HG03039 (cell line): ENCODE measurements around the gene EMID1.

Experiments
- ATAC-seq: cut with Tn5 transposase; IDR thresholded peaks from one replicate; pipeline ENCODE4 v1.9.1; 2021; ENCODE audit warnings: mild to moderate bottlenecking, moderate library complexity; ENCODE audit not compliant: unreplicated experiment

EMID1 gene

DNA sequence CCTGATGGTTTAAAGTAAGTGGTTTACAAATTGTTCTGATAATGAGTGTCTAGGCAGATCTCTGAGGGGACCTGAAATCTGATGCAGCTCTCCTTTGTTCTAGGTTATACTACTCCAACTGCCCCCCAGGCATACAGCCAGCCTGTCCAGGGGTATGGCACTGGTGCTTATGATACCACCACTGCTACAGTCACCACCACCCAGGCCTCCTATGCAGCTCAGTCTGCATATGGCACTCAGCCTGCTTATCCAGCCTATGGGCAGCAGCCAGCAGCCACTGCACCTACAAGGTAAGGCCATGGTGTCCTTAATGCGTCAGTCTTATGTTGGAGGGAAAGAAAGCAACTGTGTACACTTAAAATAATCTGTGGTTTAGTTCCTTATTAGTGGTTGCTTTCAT lies 72.2 kb downstream of the EMID1 start:
- ATAC-seq = no peak

DNA sequence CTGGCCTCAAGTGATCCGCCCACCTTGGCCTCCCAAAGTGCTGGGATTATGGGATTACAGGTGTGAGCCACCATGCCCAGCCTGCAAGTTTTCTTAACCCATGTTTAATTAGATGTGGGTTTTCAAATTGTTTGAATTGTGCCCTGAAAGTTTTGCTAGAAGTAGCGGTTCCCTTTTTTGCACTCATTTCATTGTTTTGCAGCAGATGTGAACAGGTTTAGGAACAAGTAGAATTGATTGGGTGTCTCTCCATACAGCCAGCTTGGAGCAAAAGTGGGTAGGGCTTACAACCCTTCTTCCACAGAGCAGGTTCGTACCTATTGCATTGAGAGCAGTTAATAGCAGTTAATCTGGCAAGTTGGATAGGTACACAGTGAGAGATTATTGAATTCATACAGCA lies 78.5 kb downstream of the EMID1 start:
- no peak for ATAC-seq

GRCh38 chr22:29288837-29289236 lies 83.1 kb downstream of the EMID1 start:
- ATAC-seq = no peak

- ATAC-seq = no peak
Measured at GRCh38 chr22:29290061-29290460, 84.4 kb downstream of the EMID1 start.

DNA sequence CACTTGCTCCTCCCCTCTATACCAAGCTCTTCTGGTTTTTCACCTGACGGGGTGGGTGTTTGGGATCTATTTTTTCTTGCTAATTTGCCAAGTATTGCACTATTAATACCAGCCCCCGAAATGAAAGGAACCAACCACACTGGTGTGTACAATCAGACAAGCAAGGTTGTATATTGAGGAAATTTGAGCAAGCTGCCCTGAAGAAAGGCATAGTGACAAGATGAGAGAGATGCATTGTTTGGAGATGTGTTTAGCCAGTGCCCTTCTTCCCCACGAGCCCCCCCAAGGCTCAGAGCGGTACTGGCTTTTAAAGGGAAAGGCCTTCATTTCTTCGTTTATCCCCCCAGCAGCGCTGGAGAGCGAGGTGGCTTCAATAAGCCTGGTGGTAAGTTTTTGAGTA lies 85.5 kb downstream of the EMID1 start:
- ATAC-seq = no peak

DNA sequence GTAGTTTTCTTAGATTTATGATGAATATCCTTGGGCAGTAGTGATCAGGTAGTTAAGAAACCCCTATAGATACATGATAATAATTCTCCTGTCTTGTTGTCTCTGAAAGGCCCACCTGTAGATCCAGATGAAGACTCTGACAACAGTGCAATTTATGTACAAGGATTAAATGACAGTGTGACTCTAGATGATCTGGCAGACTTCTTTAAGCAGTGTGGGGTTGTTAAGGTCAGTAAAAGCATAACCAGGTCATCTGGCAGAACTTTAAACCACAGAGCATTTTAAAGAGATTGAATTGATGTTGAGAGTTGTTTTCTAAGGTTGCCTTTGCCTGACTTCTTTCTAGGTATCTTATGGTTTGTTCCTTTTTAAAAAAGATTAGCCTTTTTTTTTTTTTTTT lies 86.7 kb downstream of the EMID1 start:
- no peak for ATAC-seq

- ATAC-seq = no peak
Measured at GRCh38 chr22:29298641-29299040, 92.9 kb downstream of the EMID1 start.

DNA sequence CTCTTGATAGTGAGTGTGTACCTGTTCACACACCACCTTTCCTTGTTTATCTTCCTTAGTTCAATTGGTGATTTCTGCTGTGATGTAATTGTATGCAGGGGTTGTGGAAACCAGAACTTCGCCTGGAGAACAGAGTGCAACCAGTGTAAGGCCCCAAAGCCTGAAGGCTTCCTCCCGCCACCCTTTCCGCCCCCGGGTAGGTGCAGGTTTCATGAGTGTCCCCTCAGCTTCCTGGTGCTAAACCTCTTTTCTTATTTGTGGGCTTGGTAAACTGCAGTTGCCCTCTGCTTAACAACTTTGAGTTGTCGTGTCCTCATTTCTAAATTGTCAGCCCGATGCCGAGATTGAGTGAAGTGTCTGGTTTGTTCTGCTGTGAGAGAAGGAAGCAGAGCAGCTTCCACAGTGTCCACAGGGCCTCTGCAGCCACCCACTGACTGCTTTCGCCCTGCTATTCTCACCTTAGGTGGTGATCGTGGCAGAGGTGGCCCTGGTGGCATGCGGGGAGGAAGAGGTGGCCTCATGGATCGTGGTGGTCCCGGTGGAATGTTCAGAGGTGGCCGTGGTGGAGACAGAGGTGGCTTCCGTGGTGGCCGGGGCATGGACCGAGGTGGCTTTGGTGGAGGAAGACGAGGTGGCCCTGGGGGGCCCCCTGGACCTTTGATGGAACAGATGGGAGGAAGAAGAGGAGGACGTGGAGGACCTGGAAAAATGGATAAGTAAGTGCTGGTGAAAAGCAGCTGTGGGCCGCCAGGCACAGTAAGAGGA lies 93.6 kb downstream of the EMID1 start:
- no peak for ATAC-seq

- no peak for ATAC-seq
Measured at GRCh38 chr22:29300467-29300806, 94.7 kb downstream of the EMID1 start.

GRCh38 chr22:29300807-29301601 lies 95.3 kb downstream of the EMID1 start:
- no peak for ATAC-seq

GRCh38 chr22:29301716-29302401 lies 96.2 kb downstream of the EMID1 start:
- ATAC-seq = no peak

- no peak for ATAC-seq
Measured at GRCh38 chr22:29302402-29302680, 96.6 kb downstream of the EMID1 start.

DNA sequence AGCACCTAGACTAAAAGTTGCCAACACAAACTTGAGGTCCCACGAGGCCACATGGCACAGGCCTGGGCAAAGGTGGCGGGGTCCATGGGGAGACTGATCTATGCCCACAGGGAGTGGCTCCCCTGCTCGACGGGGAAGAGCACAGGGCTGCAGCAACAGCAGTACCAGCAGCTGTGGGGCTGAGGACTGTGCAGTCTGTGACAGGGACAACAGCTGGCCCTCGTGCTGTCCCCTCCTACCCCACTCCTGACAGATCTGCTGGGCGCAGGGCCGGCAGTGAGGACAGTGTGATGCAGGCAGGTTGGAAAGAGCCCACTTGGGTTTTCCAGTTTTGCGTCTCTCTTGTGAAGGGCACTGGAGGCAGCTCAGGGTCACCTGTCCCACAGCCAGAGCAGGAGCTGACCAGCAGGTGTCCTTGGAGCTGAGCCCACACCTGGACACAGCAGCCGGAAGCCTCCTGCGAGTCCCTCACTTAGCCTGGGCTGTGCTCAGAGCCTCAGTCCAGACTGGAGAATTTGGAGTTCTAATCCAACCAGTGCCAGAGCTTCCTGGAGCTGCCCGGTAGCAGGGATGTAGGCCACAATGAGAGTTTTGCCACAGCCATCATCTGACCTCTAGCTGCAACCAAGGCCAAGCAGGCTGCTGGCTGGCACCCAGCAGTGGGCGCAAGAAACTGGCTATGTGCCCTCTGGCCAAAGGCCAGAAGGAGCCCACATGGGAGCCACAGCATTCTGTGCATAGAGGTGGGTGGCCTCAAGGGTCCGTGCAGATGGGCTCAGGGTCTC lies 97.2 kb downstream of the EMID1 start:
- no peak for ATAC-seq

- no peak for ATAC-seq
Measured at GRCh38 chr22:29305836-29306174, 100.1 kb downstream of the EMID1 start.

GRCh38 chr22:29306175-29306834 lies 100.6 kb downstream of the EMID1 start, which contains the start of gene GAS2L1:
Gene GAS2L1 (plus strand): TSS chr22:29306650. CDS start chr22:29308106, 1,456 bp downstream.
- no peak for ATAC-seq

GRCh38 chr22:29306835-29307595 lies 101.3 kb downstream of the EMID1 start:
- no peak for ATAC-seq

DNA sequence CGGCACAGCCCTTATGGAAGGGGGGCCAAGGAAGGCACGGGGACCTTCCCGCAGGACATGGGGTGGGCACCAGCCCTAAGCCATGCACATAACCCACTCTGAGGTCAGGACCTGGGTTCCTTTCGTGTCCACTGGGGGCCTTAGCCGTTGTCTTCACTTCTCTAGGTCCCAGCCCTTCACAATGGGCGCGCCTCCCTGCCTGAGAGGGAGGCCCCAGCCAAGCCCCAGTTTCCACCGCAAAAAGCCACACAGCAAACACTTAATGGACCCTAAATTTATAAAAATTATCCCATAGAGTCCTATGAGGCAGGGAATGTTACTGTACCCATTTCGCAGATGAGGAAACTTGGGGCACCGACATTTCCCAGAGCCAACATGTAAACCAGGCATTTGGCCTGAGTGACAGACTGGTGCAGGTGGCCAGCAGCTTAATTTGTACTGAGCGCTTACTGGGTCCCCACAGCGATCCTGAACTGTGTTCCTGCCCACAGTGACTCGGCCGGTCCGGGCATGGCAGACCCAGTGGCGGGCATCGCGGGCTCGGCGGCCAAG lies 102.0 kb downstream of the EMID1 start:
- ATAC-seq = no peak

DNA sequence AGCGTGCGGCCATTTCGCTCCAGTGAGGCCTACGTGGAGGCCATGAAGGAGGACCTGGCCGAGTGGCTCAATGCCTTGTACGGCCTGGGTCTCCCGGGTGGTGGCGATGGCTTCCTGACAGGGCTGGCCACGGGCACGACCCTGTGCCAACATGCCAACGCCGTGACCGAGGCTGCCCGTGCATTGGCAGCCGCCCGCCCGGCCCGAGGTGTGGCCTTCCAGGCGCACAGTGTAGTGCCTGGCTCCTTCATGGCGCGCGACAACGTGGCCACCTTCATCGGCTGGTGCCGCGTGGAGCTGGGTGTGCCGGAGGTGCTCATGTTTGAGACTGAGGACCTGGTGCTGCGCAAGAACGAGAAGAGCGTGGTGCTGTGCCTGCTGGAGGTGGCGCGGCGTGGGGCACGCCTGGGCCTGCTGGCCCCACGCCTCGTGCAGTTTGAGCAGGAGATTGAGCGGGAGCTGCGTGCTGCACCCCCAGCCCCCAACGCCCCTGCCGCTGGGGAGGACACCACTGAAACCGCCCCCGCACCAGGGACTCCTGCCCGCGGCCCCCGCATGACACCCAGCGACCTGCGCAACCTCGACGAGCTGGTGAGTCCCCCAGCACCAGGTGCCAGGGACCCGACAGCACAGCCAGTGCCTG lies 102.6 kb downstream of the EMID1 start:
- ATAC-seq = no peak

DNA sequence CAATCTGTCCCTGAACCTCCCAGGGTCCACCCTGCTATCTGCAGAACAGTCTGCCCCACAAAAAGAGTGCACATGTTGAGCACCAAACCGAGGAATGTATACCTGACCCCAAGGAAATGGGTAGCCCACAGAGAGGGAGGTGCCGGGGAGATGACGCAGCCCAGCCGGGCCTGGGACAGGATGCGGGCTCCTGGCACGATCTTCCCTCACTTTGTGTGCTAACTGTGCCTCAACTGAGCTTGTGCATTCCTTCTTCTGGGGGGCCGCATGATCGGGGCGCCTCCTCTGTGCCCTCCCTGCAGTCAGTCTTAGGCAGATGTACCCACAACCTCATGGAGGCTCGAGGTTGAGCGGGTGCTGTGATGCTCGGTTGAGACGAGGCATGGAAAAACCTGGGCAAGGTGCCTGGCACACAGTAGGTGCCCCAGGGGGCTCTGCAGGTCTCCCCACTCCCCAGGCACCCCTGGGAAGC lies 103.1 kb downstream of the EMID1 start:
- no peak for ATAC-seq
